ENCODE measurements around the gene ELOVL4.
A peak's percentile ranks its signal among the peaks of the same experiment; 100 is the strongest.

Gene ELOVL4

DNA sequence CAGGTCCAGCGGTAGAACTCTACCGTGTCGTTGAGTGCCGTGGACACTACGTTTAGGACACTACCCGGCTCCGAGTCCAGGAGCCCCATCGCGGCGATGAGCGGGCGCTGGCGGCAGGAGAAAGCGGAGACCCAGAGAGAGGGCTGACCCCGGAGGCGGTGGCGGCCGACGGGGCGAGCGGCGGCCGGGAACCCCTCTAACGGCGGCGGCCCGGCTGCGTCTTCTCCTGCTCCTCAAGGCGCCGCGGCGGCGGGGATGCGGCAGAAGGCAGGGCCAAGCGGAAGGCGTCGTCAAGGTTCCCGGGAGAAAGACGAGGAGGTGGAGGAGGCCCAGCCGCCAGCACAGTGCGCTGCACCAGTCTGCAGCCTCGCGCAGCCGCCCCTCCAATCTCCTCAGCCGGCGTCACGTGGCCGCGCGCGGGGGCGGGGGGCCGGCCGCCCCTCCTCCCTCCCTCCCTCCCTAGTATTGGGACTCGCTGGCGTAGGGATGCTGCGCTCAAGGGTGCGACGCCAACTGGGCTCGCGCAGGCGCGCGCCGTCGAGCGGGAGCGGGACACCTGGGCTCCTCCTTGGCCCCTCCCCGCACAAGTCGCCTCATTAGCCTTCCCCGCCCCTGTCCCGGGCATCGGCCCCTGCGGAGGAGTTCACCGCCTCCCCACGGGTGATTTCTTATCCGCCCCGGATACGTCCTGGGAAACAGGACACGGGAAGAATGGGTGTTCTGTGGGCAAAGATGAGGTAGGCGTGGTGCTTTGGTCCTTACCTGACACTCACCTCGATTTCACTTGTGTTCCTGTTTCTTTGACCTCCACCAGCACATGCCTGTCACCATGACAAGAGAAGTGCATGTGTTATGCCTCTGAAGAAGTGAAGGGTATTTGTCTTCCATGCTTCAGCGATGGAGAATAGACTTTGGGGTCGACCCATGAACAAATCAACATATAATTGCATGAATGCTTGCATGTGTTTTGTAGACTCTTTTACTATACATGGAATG lies at the start of gene ELOVL4:
Gene ELOVL4 (minus strand): TSS at position 363 of the 996 bp plus-strand sequence. CDS start 274 bp downstream, at position 89.
- in situ Hi-C loops (cut with HindIII; ENCODE audit: low sequenced_read_pairs) = no loop called here
- peak; percentile 23 for DNase-seq (ENCODE audit: low read depth)
- no peak for TF ChIP-seq CTCF (IDR thresholded peaks at IDR 0.05; ENCODE audit: low read depth, low read length, missing control alignments)
- H3K4me3 ChIP-seq (ENCODE audit: low read depth, low read length) = peak within 1 kb of the TSS; percentile 90

GRCh38 chr6:79993911-79994309 lies 46.6 kb upstream of the ELOVL4 start:
- no peak overlapping the region for H3K4me3 ChIP-seq (ENCODE audit: low read depth, low read length)
- no peak for DNase-seq (ENCODE audit: low read depth)
- in situ Hi-C loops (cut with HindIII; ENCODE audit: low sequenced_read_pairs) = no loop called here

GRCh38 chr6:79993012-79993910 lies 45.9 kb upstream of the ELOVL4 start:
- DNase-seq (ENCODE audit: low read depth) = no peak
- no peak for TF ChIP-seq CTCF (IDR thresholded peaks at IDR 0.05; ENCODE audit: low read depth, low read length, missing control alignments)
- in situ Hi-C loops (cut with HindIII; ENCODE audit: low sequenced_read_pairs) = no loop called here
- H3K4me3 ChIP-seq (ENCODE audit: low read depth, low read length) = no peak overlapping the region

More at GRCh38 chr6:79993911-79994309, 46.6 kb upstream of the ELOVL4 start:
- no peak for TF ChIP-seq CTCF (IDR thresholded peaks at IDR 0.05; ENCODE audit: low read depth, low read length, missing control alignments)

GRCh38 chr6:79989641-79990040 lies 42.3 kb upstream of the ELOVL4 start:
- TF ChIP-seq CTCF (IDR thresholded peaks at IDR 0.05; ENCODE audit: low read depth, low read length, missing control alignments) = no peak
- in situ Hi-C loops (cut with HindIII; ENCODE audit: low sequenced_read_pairs) = no loop called here
- no peak for DNase-seq (ENCODE audit: low read depth)
- H3K4me3 ChIP-seq (ENCODE audit: low read depth, low read length) = no peak overlapping the region

DNA sequence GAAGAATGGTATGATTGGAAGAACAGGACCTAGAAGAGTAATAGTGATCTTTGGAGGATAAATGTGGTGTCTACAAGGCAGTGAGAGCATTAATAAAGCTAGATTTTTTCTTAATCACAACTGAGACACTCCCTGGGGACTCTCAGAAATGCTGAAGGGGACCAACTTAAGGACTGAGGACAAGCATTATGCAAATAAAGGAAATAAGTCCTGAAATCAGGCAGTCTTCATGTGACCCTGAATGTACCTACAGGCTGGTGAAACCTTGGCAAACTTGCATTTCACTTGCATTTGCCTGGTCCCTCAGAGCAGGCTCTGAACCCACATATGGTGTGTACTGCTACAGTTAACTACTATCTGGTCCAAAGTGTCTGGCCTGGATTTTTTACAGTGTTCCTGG lies 37.8 kb upstream of the ELOVL4 start:
- in situ Hi-C loops (cut with HindIII; ENCODE audit: low sequenced_read_pairs) = no loop called here
- no peak for TF ChIP-seq CTCF (IDR thresholded peaks at IDR 0.05; ENCODE audit: low read depth, low read length, missing control alignments)
- no peak for DNase-seq (ENCODE audit: low read depth)
- H3K4me3 ChIP-seq (ENCODE audit: low read depth, low read length) = no peak overlapping the region

DNA sequence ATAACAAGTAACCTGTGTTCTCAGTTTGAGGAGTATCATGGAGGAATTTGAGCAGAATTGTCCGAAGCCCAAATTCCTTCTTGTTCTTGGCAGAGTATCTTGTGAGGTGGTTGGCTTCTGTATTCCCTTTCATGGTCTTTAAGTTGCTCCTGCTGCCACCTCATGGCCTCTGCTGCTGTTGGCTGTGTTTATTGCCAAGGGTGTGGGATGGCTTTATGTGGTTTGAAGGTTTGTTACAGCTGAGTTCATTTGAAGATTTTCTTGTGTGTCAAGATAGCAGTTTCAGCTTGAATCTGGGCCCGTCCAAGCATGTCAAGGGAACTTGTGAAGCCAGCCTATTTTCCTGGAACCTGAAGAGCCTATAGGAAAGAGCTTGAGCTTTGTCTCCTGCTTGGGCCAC lies 36.9 kb upstream of the ELOVL4 start:
- TF ChIP-seq CTCF (IDR thresholded peaks at IDR 0.05; ENCODE audit: low read depth, low read length, missing control alignments) = peak; percentile 28

More for the DNA sequence above, 36.9 kb upstream of the ELOVL4 start:
- H3K4me3 ChIP-seq (ENCODE audit: low read depth, low read length) = no peak overlapping the region
- DNase-seq (ENCODE audit: low read depth) = peak; percentile 81
- in situ Hi-C loops (cut with HindIII; ENCODE audit: low sequenced_read_pairs) = no loop called here
